ENCODE results near the gene DUSP15. TPM values are rescaled to one million over a fixed set of nuclear protein-coding genes. Genes with fewer than 3 reads are reported as not detected.

Gene DUSP15
- total RNA-seq, 1 experiment from 2014 or later = not detected

DNA sequence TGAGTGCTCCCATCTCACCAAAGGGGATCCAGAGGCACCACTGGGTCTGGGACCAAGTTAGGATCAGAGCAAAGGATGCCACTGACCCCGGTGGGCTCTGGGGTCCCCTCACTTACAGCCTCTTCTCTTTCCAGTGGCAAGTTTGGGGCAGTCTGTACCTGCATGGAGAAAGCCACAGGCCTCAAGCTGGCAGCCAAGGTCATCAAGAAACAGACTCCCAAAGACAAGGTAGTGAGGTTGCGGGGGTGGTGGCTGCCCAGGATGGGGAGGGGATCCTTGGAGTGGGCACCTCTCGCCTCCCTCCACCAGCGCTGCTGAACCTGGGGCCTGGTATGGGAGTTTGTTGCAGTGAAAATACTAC, 46.2 kb downstream of the DUSP15 start:
- no peaks in the 10 kb centered on the region for H3K36me3 ChIP-seq (ENCODE audit: control insufficient read depth in 1 of 2, insufficient read depth in 2 of 2, low read length in 2 of 2)
- TF ChIP-seq, protein P1, sequence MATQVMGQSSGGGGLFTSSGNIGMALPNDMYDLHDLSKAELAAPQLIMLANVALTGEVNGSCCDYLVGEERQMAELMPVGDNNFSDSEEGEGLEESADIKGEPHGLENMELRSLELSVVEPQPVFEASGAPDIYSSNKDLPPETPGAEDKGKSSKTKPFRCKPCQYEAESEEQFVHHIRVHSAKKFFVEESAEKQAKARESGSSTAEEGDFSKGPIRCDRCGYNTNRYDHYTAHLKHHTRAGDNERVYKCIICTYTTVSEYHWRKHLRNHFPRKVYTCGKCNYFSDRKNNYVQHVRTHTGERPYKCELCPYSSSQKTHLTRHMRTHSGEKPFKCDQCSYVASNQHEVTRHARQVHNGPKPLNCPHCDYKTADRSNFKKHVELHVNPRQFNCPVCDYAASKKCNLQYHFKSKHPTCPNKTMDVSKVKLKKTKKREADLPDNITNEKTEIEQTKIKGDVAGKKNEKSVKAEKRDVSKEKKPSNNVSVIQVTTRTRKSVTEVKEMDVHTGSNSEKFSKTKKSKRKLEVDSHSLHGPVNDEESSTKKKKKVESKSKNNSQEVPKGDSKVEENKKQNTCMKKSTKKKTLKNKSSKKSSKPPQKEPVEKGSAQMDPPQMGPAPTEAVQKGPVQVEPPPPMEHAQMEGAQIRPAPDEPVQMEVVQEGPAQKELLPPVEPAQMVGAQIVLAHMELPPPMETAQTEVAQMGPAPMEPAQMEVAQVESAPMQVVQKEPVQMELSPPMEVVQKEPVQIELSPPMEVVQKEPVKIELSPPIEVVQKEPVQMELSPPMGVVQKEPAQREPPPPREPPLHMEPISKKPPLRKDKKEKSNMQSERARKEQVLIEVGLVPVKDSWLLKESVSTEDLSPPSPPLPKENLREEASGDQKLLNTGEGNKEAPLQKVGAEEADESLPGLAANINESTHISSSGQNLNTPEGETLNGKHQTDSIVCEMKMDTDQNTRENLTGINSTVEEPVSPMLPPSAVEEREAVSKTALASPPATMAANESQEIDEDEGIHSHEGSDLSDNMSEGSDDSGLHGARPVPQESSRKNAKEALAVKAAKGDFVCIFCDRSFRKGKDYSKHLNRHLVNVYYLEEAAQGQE (IDR thresholded peaks at IDR 0.05; ENCODE audit: low read depth) = no peak
- TF ChIP-seq ATF3 (IDR thresholded peaks at IDR 0.05) (no peak), RAD21 (IDR thresholded peaks at IDR 0.05; ENCODE audit: low read depth) (no peak), FOSL1 (IDR thresholded peaks at IDR 0.05; ENCODE audit: low read depth) (no peak), SIN3A (IDR thresholded peaks at IDR 0.05; ENCODE audit: low read depth) (no peak), POLR2AphosphoS5 (IDR thresholded peaks at IDR 0.05; ENCODE audit: low read depth, low read length) (no peak), MAX (IDR thresholded peaks at IDR 0.05) (no peak), TCF7L2 (IDR thresholded peaks at IDR 0.05; ENCODE audit: borderline replicate concordance, extremely low read depth, insufficient read depth, insufficient read length) (no peak), ELF1 (IDR thresholded peaks at IDR 0.05; ENCODE audit: borderline replicate concordance, low read depth) (no peak), EZH2phosphoT487 (IDR thresholded peaks at IDR 0.05; ENCODE audit: borderline replicate concordance) (no peak), CBX3 (IDR thresholded peaks at IDR 0.05; ENCODE audit: low read depth) (no peak), EGR1 (IDR thresholded peaks at IDR 0.05; ENCODE audit: low read depth) (no peak), ZNF274 (IDR thresholded peaks at IDR 0.05; ENCODE audit: low read depth, low read length) (no peak), YY1 (IDR thresholded peaks at IDR 0.05; ENCODE audit: extremely low read depth, insufficient replicate concordance, low read depth, low read length) (no peak), JUND (IDR thresholded peaks at IDR 0.05) (no peak), SP1 (IDR thresholded peaks at IDR 0.05; ENCODE audit: low read depth) (no peak), SRF (IDR thresholded peaks at IDR 0.05; ENCODE audit: low read depth) (no peak), CEBPB (IDR thresholded peaks at IDR 0.05; ENCODE audit: low read depth) (no peak)
- TF ChIP-seq, protein P2, sequence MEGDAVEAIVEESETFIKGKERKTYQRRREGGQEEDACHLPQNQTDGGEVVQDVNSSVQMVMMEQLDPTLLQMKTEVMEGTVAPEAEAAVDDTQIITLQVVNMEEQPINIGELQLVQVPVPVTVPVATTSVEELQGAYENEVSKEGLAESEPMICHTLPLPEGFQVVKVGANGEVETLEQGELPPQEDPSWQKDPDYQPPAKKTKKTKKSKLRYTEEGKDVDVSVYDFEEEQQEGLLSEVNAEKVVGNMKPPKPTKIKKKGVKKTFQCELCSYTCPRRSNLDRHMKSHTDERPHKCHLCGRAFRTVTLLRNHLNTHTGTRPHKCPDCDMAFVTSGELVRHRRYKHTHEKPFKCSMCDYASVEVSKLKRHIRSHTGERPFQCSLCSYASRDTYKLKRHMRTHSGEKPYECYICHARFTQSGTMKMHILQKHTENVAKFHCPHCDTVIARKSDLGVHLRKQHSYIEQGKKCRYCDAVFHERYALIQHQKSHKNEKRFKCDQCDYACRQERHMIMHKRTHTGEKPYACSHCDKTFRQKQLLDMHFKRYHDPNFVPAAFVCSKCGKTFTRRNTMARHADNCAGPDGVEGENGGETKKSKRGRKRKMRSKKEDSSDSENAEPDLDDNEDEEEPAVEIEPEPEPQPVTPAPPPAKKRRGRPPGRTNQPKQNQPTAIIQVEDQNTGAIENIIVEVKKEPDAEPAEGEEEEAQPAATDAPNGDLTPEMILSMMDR (IDR thresholded peaks at IDR 0.05 in 2 of 3, conservative IDR thresholded peaks at IDR 0.05 in 1 of 3; ENCODE audit: borderline replicate concordance in 1 of 3, insufficient read depth in 1 of 3, low read depth in 2 of 3, low read length in 2 of 3) = no peak
- TF ChIP-seq, protein P3, sequence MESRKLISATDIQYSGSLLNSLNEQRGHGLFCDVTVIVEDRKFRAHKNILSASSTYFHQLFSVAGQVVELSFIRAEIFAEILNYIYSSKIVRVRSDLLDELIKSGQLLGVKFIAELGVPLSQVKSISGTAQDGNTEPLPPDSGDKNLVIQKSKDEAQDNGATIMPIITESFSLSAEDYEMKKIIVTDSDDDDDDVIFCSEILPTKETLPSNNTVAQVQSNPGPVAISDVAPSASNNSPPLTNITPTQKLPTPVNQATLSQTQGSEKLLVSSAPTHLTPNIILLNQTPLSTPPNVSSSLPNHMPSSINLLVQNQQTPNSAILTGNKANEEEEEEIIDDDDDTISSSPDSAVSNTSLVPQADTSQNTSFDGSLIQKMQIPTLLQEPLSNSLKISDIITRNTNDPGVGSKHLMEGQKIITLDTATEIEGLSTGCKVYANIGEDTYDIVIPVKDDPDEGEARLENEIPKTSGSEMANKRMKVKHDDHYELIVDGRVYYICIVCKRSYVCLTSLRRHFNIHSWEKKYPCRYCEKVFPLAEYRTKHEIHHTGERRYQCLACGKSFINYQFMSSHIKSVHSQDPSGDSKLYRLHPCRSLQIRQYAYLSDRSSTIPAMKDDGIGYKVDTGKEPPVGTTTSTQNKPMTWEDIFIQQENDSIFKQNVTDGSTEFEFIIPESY (IDR thresholded peaks at IDR 0.05; ENCODE audit: extremely low read depth, insufficient replicate concordance, low read length) = no peak
- H3K79me2 ChIP-seq (ENCODE audit: insufficient read depth, low read length) = no peaks in the 10 kb centered on the region
- no peak overlapping the region for H3K4me3 ChIP-seq (replicated peaks in 1 of 2; ENCODE audit: low read depth in 1 of 2, low read length in 2 of 2)
- DNase-seq (ENCODE audit: low read depth, low spot score) = no peak
- no peak overlapping the region for H3K4me2 ChIP-seq (ENCODE audit: low read length)
- ChIA-PET POLR2A (no interaction called here), CTCF (interaction anchor here (1.0 to 3.5 kb wide), 5 partner anchors 9 to 954 kb away, joined by 3 to 17 read pairs (median 5); no protein-coding TSS in a partner anchor), RAD21 (ENCODE audit: low non-redundant PET in 1 of 2, low total read pairs in 2 of 2, uncharacterized antibody in 2 of 2, unreplicated experiment in 2 of 2) (interaction anchor here in 1 of 2 experiments (1.4 kb wide), 1 partner anchor 13 kb away, joined by 3 read pairs; no protein-coding TSS in a partner anchor)
- no peaks in the 10 kb centered on the region for H3K9me3 ChIP-seq (ENCODE audit: control insufficient read depth in 1 of 2, insufficient read depth in 1 of 2, low read depth in 1 of 2, low read length in 2 of 2)
- intact Hi-C loops (cut with micrococcal nuclease) = no loop called here
- no peak for ATAC-seq
- no peaks in the 10 kb centered on the region for H3K27me3 ChIP-seq (ENCODE audit: insufficient read depth, low read length)
- H3K27ac ChIP-seq (ENCODE audit: low read depth, low read length) = no peak overlapping the region
- H3K9me2 ChIP-seq (ENCODE audit: insufficient read depth) = no peaks in the 10 kb centered on the region
- peaks cover 0 to 9% of the 10 kb centered on the region in 2 experiments; a peak in 1 of 4 replicates for H3K4me1 ChIP-seq (ENCODE audit: control insufficient read depth in 1 of 2, insufficient read depth in 2 of 2, low read length in 2 of 2)
- no TSS peak for BruUV-seq (replicated peaks)
- no peak overlapping the region for H3K9ac ChIP-seq (ENCODE audit: low read length)
- H4K20me1 ChIP-seq (ENCODE audit: insufficient read depth) = no peaks in the 10 kb centered on the region
- no peak overlapping the region for H2AFZ ChIP-seq (ENCODE audit: low read depth, low read length, poor library complexity, severe bottlenecking)
